ENCODE results near the gene KAZN.

The KAZN gene

GRCh38 chr1:14761291-14762153 is 163.0 kb downstream of the KAZN start:
- no peak for DNase-seq (ENCODE audit: low read depth in 2 of 2, low spot score in 1 of 2)

GRCh38 chr1:14763977-14764376 is 165.5 kb downstream of the KAZN start:
- no peak for DNase-seq (ENCODE audit: low read depth in 2 of 2, low spot score in 1 of 2)

GRCh38 chr1:14765773-14766172 is 167.3 kb downstream of the KAZN start:
- no peak for DNase-seq (ENCODE audit: low read depth in 2 of 2, low spot score in 1 of 2)

- no peak for DNase-seq (ENCODE audit: low read depth in 2 of 2, low spot score in 1 of 2)
Observed at GRCh38 chr1:14767075-14767474, 168.6 kb downstream of the KAZN start.

- DNase-seq (ENCODE audit: low read depth in 2 of 2, low spot score in 1 of 2): no peak
Observed at GRCh38 chr1:14768582-14769304, 170.3 kb downstream of the KAZN start.

- no peak for DNase-seq (ENCODE audit: low read depth in 2 of 2, low spot score in 1 of 2)
Observed at GRCh38 chr1:14769486-14770274, 171.2 kb downstream of the KAZN start.

- no peak for DNase-seq (ENCODE audit: low read depth in 2 of 2, low spot score in 1 of 2)
Observed at GRCh38 chr1:14773396-14774025, 175.0 kb downstream of the KAZN start.

- DNase-seq (ENCODE audit: low read depth in 2 of 2, low spot score in 1 of 2): no peak
Observed at GRCh38 chr1:14774225-14774624, 175.7 kb downstream of the KAZN start.

GRCh38 chr1:14774988-14775387 is 176.5 kb downstream of the KAZN start:
- no peak for DNase-seq (ENCODE audit: low read depth in 2 of 2, low spot score in 1 of 2)

- no peak for DNase-seq (ENCODE audit: low read depth in 2 of 2, low spot score in 1 of 2)
Observed at GRCh38 chr1:14775434-14775833, 176.9 kb downstream of the KAZN start.

GRCh38 chr1:14777516-14778506 is 179.3 kb downstream of the KAZN start:
- no peak for DNase-seq (ENCODE audit: low read depth in 2 of 2, low spot score in 1 of 2)

- DNase-seq (ENCODE audit: low read depth in 2 of 2, low spot score in 1 of 2): no peak
Observed at GRCh38 chr1:14778541-14778897, 180.0 kb downstream of the KAZN start.

GRCh38 chr1:14778898-14779865 is 180.7 kb downstream of the KAZN start:
- no peak for DNase-seq (ENCODE audit: low read depth in 2 of 2, low spot score in 1 of 2)

- no peak for DNase-seq (ENCODE audit: low read depth in 2 of 2, low spot score in 1 of 2)
Observed at GRCh38 chr1:14780271-14780670, 181.8 kb downstream of the KAZN start.

GRCh38 chr1:14781811-14782210 is 183.3 kb downstream of the KAZN start:
- DNase-seq (ENCODE audit: low read depth in 2 of 2, low spot score in 1 of 2): no peak

- no peak for DNase-seq (ENCODE audit: low read depth in 2 of 2, low spot score in 1 of 2)
Observed at GRCh38 chr1:14782741-14783591, 184.5 kb downstream of the KAZN start.

GRCh38 chr1:14783592-14783886 is 185.1 kb downstream of the KAZN start:
- DNase-seq (ENCODE audit: low read depth in 2 of 2, low spot score in 1 of 2): no peak

Measured in stimulated activated CD8-positive, alpha-beta memory T cell treated with anti-CD3 and anti-CD28 coated beads, Interleukin-4, amount 100 ng/mL, for 4 hours (primary cell).